Measurements from ENCODE around the gene PDZD2. TPM values are rescaled to one million over a fixed set of nuclear protein-coding genes. Genes with fewer than 3 reads are reported as not detected.

The PDZD2 gene
- total RNA-seq, 2 donors from 2014 or later, result 1.4 to 3.0 TPM

- peaks cover 2% of the 10 kb centered on the region for H3K36me3 Mint-ChIP-seq (ENCODE audit: low read depth)
- H3K4me1 Mint-ChIP-seq, result no peaks in the 10 kb centered on the region
- ATAC-seq, result no peak
- peaks cover 4% of the 10 kb centered on the region for H3K27me3 Mint-ChIP-seq
- no peaks in the 10 kb centered on the region for H3K9me3 ChIP-seq (ENCODE audit: control insufficient read depth, low read length, poor library complexity, severe bottlenecking)
- DNase-seq, result no peak
- no peak overlapping the region for H3K27ac Mint-ChIP-seq
- no peak overlapping the region for H3K4me3 Mint-ChIP-seq
Measured at GRCh38 chr5:32055891-32056866, 417.2 kb downstream of the PDZD2 start.

GRCh38 chr5:32057187-32058096 is 418.5 kb downstream of the PDZD2 start:
- H3K9me3 ChIP-seq (ENCODE audit: control insufficient read depth, low read length, poor library complexity, severe bottlenecking), result no peaks in the 10 kb centered on the region
- ATAC-seq (no peak), DNase-seq (no peak)
- no peak overlapping the region for H3K27ac Mint-ChIP-seq
- peaks cover 2% of the 10 kb centered on the region for H3K36me3 Mint-ChIP-seq (ENCODE audit: low read depth)
- H3K4me3 Mint-ChIP-seq, result no peak overlapping the region
- H3K4me1 Mint-ChIP-seq, result no peaks in the 10 kb centered on the region
- peaks cover 4% of the 10 kb centered on the region for H3K27me3 Mint-ChIP-seq

- Mint-ChIP-seq H3K27me3 (peaks cover 4% of the 10 kb centered on the region), H3K27ac (no peak overlapping the region), H3K4me3 (no peak overlapping the region), H3K4me1 (no peaks in the 10 kb centered on the region), H3K36me3 (ENCODE audit: low read depth) (peaks cover 2% of the 10 kb centered on the region)
- DNase-seq (no peak), ATAC-seq (no peak)
- H3K9me3 ChIP-seq (ENCODE audit: control insufficient read depth, low read length, poor library complexity, severe bottlenecking), result no peaks in the 10 kb centered on the region
Measured at GRCh38 chr5:32058101-32058500, 419.2 kb downstream of the PDZD2 start.

GRCh38 chr5:32058997-32059396 is 420.1 kb downstream of the PDZD2 start:
- Mint-ChIP-seq H3K4me1 (no peaks in the 10 kb centered on the region), H3K4me3 (no peak overlapping the region), H3K36me3 (ENCODE audit: low read depth) (no peaks in the 10 kb centered on the region), H3K27me3 (peaks cover 4% of the 10 kb centered on the region), H3K27ac (no peak overlapping the region)
- DNase-seq, result no peak
- no peak for ATAC-seq
- no peaks in the 10 kb centered on the region for H3K9me3 ChIP-seq (ENCODE audit: control insufficient read depth, low read length, poor library complexity, severe bottlenecking)

- peaks cover 4% of the 10 kb centered on the region for H3K27me3 Mint-ChIP-seq
- H3K27ac Mint-ChIP-seq, result no peak overlapping the region
- no peak for ATAC-seq
Measured at GRCh38 chr5:32059761-32060530, 421.0 kb downstream of the PDZD2 start.

GRCh38 chr5:32061236-32061635 is 422.3 kb downstream of the PDZD2 start:
- H3K9me3 ChIP-seq (ENCODE audit: control insufficient read depth, low read length, poor library complexity, severe bottlenecking), result no peaks in the 10 kb centered on the region
- H3K27ac Mint-ChIP-seq, result no peak overlapping the region
- H3K36me3 Mint-ChIP-seq (ENCODE audit: low read depth), result no peaks in the 10 kb centered on the region
- H3K4me3 Mint-ChIP-seq, result no peak overlapping the region
- peaks cover 4% of the 10 kb centered on the region for H3K27me3 Mint-ChIP-seq
- H3K4me1 Mint-ChIP-seq, result no peaks in the 10 kb centered on the region
- DNase-seq, result no peak
- no peak for ATAC-seq

More at GRCh38 chr5:32059761-32060530, 421.0 kb downstream of the PDZD2 start:
- no peaks in the 10 kb centered on the region for H3K36me3 Mint-ChIP-seq (ENCODE audit: low read depth)
- H3K4me1 Mint-ChIP-seq, result no peaks in the 10 kb centered on the region
- H3K9me3 ChIP-seq (ENCODE audit: control insufficient read depth, low read length, poor library complexity, severe bottlenecking), result no peaks in the 10 kb centered on the region
- no peak overlapping the region for H3K4me3 Mint-ChIP-seq
- no peak for DNase-seq

- ATAC-seq (no peak), DNase-seq (no peak)
- Mint-ChIP-seq H3K27me3 (peaks cover 5% of the 10 kb centered on the region), H3K4me1 (no peaks in the 10 kb centered on the region), H3K4me3 (no peak overlapping the region), H3K36me3 (ENCODE audit: low read depth) (no peaks in the 10 kb centered on the region), H3K27ac (no peak overlapping the region)
- H3K9me3 ChIP-seq (ENCODE audit: control insufficient read depth, low read length, poor library complexity, severe bottlenecking), result no peaks in the 10 kb centered on the region
Measured at GRCh38 chr5:32066448-32066847, 427.5 kb downstream of the PDZD2 start.

GRCh38 chr5:32067774-32068470 is 429.0 kb downstream of the PDZD2 start:
- peaks cover 5% of the 10 kb centered on the region for H3K27me3 Mint-ChIP-seq
- H3K9me3 ChIP-seq (ENCODE audit: control insufficient read depth, low read length, poor library complexity, severe bottlenecking), result no peaks in the 10 kb centered on the region
- H3K4me1 Mint-ChIP-seq, result no peaks in the 10 kb centered on the region
- H3K27ac Mint-ChIP-seq, result no peak overlapping the region
- ATAC-seq (no peak), DNase-seq (no peak)
- H3K36me3 Mint-ChIP-seq (ENCODE audit: low read depth), result no peaks in the 10 kb centered on the region
- no peak overlapping the region for H3K4me3 Mint-ChIP-seq

- Mint-ChIP-seq H3K36me3 (ENCODE audit: low read depth) (no peaks in the 10 kb centered on the region), H3K4me1 (no peaks in the 10 kb centered on the region), H3K4me3 (no peak overlapping the region), H3K27me3 (peaks cover 5% of the 10 kb centered on the region), H3K27ac (no peak overlapping the region)
- no peaks in the 10 kb centered on the region for H3K9me3 ChIP-seq (ENCODE audit: control insufficient read depth, low read length, poor library complexity, severe bottlenecking)
- DNase-seq (no peak), ATAC-seq (no peak)
Measured at GRCh38 chr5:32068561-32068960, 429.6 kb downstream of the PDZD2 start.

GRCh38 chr5:32069396-32069795 is 430.5 kb downstream of the PDZD2 start:
- Mint-ChIP-seq H3K27me3 (peaks cover 5% of the 10 kb centered on the region), H3K4me1 (no peaks in the 10 kb centered on the region), H3K27ac (no peak overlapping the region), H3K4me3 (no peak overlapping the region), H3K36me3 (ENCODE audit: low read depth) (no peaks in the 10 kb centered on the region)
- DNase-seq (no peak), ATAC-seq (no peak)
- H3K9me3 ChIP-seq (ENCODE audit: control insufficient read depth, low read length, poor library complexity, severe bottlenecking), result no peaks in the 10 kb centered on the region

GRCh38 chr5:32071351-32071944 is 432.5 kb downstream of the PDZD2 start:
- no peak overlapping the region for H3K27ac Mint-ChIP-seq
- ATAC-seq (no peak), DNase-seq (no peak)
- peaks cover 5% of the 10 kb centered on the region for H3K27me3 Mint-ChIP-seq
- H3K4me3 Mint-ChIP-seq, result no peak overlapping the region
- no peaks in the 10 kb centered on the region for H3K9me3 ChIP-seq (ENCODE audit: control insufficient read depth, low read length, poor library complexity, severe bottlenecking)
- H3K4me1 Mint-ChIP-seq, result no peaks in the 10 kb centered on the region
- no peaks in the 10 kb centered on the region for H3K36me3 Mint-ChIP-seq (ENCODE audit: low read depth)

- no peaks in the 10 kb centered on the region for H3K9me3 ChIP-seq (ENCODE audit: control insufficient read depth, low read length, poor library complexity, severe bottlenecking)
- DNase-seq (no peak), ATAC-seq (no peak)
- Mint-ChIP-seq H3K36me3 (ENCODE audit: low read depth) (no peaks in the 10 kb centered on the region), H3K27me3 (peaks cover 5% of the 10 kb centered on the region), H3K4me1 (no peaks in the 10 kb centered on the region), H3K4me3 (no peak overlapping the region), H3K27ac (no peak overlapping the region)
Measured at GRCh38 chr5:32072054-32072453, 433.1 kb downstream of the PDZD2 start.
